ENCODE data around the gene MBD4.

- TF ChIP-seq CTCF (conservative IDR thresholded peaks at IDR 0.05) (no peak), ZFX (IDR thresholded peaks at IDR 0.05) (no peak)
Observed at GRCh38 chr3:129460155-129460554, 20.4 kb upstream of the MBD4 start.

Measured in C4-2B (cell line).